LNCaP clone FGC (cell line): ENCODE measurements around the gene ZC2HC1B.

Experiments
- DNase-seq: peaks from one replicate; pipeline ENCODE4 v3.0.0-alpha.2; 2011; ENCODE audit warnings: low read depth
- H3K4me3 ChIP-seq: 2 replicates; pipeline ENCODE4 v1.5.1; 2011; ENCODE audit warnings: mild to moderate bottlenecking, low read depth, low read length, control low read depth
- CTCF ChIP-seq: IDR thresholded peaks from 2 replicates; pipeline ENCODE4 v1.5.1; 2012; ENCODE audit warnings: mild to moderate bottlenecking; ENCODE audit not compliant: control insufficient read depth, insufficient read depth; ENCODE audit errors: extremely low read depth

The ZC2HC1B gene

DNA sequence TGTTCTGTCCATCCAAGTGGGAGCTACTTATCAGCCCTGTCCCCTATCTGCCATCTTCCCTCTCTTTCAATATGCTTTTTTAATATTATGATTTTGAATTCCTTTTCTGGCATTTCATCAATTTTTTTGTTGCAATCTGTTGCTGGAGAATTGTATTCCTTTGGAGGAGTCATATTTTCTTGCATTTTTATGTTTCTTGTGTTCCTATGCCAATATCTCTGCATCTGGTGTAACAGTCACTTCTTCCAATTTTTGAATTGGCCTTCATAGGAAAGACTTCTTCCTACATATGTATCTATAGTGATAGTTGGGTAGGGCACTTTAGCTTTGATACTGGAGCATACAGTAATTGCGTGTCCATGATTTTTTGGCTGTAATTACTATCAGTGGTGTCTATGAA lies 70.1 kb downstream of the ZC2HC1B start:
- H3K4me3 ChIP-seq, result no peak overlapping the region
- TF ChIP-seq CTCF, result no peak
- no peak for DNase-seq

GRCh38 chr6:143934867-143935266 lies 70.6 kb downstream of the ZC2HC1B start:
- DNase-seq, result no peak
- TF ChIP-seq CTCF, result no peak
- no peak overlapping the region for H3K4me3 ChIP-seq

GRCh38 chr6:143936347-143936746 lies 72.1 kb downstream of the ZC2HC1B start:
- no peak overlapping the region for H3K4me3 ChIP-seq
- TF ChIP-seq CTCF, result no peak
- no peak for DNase-seq

DNA sequence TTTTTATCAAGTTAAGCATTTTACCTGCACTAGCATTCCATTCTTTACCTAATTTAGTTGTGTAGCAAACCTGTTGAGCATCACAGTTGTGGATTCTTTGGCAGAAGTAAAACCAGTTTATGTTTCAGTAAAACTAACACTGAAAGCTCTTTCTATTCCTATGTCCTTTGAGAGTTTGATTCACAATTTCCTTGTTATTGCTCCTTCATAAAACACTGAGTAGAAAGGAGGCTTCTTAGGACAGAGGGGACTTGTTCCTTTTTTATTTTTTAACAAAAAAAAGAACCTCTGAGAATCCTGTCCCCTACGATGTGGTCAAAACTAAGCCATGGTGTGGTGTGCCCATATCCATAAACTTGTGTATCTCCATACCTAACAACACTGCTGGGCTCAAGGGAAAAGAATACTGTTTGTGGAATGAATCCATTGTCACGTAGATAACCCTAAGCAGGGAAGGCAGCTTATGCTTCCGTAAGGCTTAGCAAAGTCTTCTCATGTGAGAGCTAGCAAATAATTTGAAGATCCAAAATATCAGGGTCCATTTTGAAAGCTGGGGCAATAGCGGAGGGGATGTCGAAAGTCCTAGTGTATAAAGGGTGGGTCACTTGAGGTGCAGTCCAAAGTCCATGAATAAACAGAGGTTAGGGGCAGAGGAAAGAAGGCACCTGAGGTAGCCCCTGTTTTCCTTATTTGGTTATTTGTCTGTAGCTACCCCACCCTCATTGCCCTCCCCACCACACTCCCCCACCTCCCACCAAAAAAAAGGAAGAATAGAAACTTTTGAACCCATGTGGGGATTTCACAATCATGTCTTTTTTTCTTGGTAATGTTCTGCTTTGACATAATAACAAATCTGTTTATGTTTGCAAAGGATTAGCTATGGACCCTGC lies 72.7 kb downstream of the ZC2HC1B start:
- no peak for TF ChIP-seq CTCF
- DNase-seq, result no peak
- no peak overlapping the region for H3K4me3 ChIP-seq

- H3K4me3 ChIP-seq, result no peak overlapping the region
- no peak for DNase-seq
- TF ChIP-seq CTCF, result no peak
Measured at GRCh38 chr6:143937668-143937970, 73.3 kb downstream of the ZC2HC1B start.

- no peak for TF ChIP-seq CTCF
- DNase-seq, result no peak
- no peak overlapping the region for H3K4me3 ChIP-seq
Measured at GRCh38 chr6:143939364-143939763, 75.1 kb downstream of the ZC2HC1B start.
